Measurements from ENCODE around the gene TGIF2. TPM values are rescaled to one million over a fixed set of nuclear protein-coding genes. Genes with fewer than 3 reads are reported as not detected.
A peak's percentile ranks its signal among the peaks of the same experiment; 100 is the strongest.

The TGIF2 gene
- total RNA-seq, 4 donors from 2014 or later = 11.0 to 15.1 (median 12.1) TPM

DNA sequence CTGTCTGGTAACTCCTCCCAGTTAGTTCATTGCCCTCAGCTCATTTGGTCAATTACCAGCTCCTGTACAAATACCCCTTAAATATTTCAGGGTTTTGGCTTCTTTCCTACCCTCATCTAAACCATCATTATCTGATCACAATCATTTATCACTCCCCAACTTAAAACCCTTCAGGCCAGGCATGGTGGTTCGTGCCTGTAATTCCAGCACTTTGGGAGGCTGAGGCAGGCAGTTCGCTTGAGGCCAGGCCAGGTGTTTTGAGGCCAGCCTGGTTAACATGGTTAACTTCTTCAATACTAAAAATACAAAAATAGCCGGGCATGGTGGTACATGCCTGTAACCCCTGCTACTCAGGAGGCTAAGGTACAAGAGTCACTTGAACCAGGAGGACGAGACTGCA lies 9.4 kb downstream of the TGIF2 start:
- ATAC-seq (ENCODE audit: low FRiP score) = no peak
- no peak for DNase-seq (ENCODE audit: low spot score)
- TF ChIP-seq, protein P1, sequence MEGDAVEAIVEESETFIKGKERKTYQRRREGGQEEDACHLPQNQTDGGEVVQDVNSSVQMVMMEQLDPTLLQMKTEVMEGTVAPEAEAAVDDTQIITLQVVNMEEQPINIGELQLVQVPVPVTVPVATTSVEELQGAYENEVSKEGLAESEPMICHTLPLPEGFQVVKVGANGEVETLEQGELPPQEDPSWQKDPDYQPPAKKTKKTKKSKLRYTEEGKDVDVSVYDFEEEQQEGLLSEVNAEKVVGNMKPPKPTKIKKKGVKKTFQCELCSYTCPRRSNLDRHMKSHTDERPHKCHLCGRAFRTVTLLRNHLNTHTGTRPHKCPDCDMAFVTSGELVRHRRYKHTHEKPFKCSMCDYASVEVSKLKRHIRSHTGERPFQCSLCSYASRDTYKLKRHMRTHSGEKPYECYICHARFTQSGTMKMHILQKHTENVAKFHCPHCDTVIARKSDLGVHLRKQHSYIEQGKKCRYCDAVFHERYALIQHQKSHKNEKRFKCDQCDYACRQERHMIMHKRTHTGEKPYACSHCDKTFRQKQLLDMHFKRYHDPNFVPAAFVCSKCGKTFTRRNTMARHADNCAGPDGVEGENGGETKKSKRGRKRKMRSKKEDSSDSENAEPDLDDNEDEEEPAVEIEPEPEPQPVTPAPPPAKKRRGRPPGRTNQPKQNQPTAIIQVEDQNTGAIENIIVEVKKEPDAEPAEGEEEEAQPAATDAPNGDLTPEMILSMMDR (IDR thresholded peaks at IDR 0.05) = no peak

DNA sequence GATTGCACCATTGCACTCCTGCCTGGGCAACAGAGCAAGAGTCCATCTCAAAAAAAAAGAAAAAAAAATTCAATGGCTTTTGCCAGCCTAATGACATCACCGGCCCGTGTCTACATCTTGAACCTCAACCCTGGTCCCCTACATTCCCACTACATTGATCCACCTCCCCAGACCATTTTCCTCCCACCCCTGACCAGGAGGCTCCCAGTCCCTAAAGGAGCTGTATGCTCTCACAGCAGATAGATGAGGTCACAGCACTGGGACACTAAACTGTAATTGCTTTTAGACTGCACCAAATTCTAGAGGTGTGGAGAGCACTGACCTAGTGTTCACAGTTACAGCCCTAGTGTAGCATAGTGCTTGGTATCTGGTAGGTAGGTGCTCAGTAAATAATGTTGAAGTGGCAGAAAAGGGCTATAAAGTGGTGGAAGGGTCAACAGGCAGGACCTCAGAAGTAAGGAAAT lies 10.7 kb downstream of the TGIF2 start:
- ATAC-seq (ENCODE audit: low FRiP score) (no peak), DNase-seq (ENCODE audit: low spot score) (no peak)
- TF ChIP-seq, protein P1 (IDR thresholded peaks at IDR 0.05) = no peak

DNA sequence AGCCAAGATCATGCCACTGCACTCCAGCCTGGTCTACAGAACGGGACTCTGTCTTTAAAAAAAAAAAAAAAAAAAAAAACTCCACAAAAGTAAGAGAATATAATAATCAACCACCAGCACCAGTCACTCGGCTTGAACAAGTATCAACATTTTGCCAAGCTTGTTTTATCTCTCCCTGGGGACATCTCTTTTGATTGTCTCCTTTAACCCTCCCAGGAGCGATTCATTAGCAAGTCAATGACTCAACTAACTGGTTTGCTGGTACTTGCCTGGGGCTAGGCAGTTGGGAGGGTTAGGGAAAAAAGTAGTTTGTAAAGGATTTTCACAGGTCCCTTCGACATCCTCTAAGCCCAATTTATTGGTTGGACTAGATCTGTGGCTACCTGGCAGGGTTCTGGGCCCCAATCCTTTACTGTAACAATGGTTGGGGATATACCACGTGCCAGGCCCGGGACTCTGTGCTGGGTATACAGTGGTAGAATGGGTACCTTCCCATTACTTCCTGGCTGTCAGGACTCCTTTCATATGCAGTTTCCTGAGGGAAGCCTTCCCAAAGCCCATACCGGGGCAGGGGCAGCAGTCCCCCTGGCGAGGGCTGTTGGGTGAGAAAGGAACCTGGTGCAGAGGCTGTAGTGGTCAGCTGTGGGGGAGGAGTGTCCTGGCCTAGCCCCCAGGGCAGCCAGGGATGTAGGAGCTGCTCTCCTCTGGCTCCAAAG lies 12.2 kb downstream of the TGIF2 start:
- DNase-seq (ENCODE audit: low spot score) (no peak), ATAC-seq (ENCODE audit: low FRiP score) (no peak)
- TF ChIP-seq, protein P1 (IDR thresholded peaks at IDR 0.05) = no peak

DNA sequence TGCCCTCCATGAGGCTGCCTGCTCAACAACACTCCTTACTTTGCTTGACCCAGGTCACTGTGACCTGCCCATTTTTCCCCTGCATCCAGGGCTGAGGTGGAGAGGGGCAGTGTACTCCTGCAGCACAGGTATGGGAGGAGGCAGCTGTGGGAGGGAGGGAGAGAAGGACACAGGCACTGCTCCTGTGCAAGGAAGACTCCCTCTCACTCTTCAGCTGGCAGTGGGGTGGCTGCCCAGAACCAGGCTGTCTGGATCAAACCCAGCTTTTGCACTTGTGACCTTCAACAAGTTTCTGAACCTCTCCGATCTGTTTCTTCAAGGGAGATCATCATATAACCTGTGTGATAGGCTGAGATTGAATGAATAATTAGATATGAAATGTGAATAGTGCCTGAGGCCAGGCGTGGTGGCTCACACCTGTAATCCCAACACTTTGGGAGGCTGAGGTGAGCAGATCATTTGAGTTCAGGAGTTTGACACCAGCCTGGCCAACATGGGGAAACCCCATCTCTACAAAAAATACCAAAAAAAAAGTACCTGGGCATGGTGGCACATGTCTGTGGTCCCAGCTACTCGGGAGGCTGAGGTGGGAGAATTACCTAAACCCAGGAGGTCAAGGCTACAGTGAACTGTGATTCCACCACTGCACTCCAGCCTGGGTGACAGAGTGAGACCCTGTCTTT lies 14.1 kb downstream of the TGIF2 start:
- TF ChIP-seq, protein P1 (IDR thresholded peaks at IDR 0.05) = no peak
- no peak for ATAC-seq (ENCODE audit: low FRiP score)
- DNase-seq (ENCODE audit: low spot score) = no peak

DNA sequence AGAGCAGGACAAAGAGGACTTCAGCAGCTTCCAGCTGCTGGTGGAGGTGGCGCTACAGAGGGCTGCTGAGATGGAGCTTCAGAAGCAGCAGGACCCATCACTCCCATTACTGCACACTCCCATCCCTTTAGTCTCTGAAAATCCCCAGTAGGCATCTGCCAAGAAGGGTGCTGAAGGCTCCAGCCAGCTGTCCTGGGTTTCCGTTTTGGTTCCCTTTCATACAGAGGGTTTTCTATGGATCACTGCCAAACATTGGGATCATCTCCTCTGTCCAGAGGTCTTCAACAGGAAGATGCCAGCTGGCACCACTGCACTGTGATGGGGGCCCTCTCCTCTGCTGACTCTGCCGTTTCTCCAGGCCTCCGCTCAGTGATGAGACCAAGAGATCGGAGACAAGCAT lies 17.9 kb downstream of the TGIF2 start:
- no peak for ATAC-seq (ENCODE audit: low FRiP score)
- TF ChIP-seq, protein P1 (IDR thresholded peaks at IDR 0.05) = no peak
- no peak for DNase-seq (ENCODE audit: low spot score)

DNA sequence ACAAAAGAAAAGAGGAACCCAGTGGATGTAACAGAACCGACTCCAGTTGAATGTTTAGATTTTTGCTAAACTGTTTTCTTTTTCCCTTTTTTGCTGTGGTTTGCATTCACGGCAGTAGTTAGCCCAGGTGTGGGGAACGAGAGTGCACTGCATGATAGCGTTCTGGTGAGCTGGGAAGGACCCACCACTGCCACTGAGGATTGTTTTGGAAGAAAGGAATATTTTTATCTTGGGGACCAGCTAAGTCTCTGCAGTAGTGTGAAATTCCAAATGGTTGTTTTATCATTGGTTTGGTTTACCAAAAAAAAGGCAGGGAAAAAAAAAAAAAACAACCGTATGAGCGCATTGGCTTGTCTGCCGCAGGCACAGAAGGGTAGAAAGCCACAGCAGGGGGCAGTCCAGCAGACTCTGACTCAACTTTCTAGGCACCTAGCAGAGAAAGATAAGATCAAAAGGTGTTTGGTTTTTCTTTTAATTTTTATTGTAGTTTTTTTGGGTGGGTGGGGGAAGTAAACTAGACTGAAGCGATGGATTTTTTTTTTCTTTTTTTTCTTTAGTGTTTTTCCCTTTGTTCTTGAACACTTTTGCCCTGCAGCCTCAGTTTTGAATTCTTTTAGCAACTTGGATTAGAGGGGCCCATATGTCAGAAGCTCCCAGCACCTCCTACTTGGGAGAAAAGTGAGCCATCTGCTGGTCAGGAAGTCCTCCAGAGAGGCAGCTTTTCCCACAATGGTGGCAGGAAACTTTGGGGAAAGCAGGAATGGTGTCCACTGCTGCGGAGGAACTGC lies 18.7 kb downstream of the TGIF2 start:
- ATAC-seq (ENCODE audit: low FRiP score) (peak; percentile 34), DNase-seq (ENCODE audit: low spot score) (no peak)
- TF ChIP-seq, protein P1 (IDR thresholded peaks at IDR 0.05) = no peak
